Endothelial cell of umbilical vein (primary cell): ENCODE measurements around the gene CLEC4E. TPM values are rescaled to one million over a fixed set of nuclear protein-coding genes. Genes with fewer than 3 reads are reported as not detected.

Experiments used
- BruUV-seq: library from RNA; stranded (reverse); fragments of 400-500 nt; replicated peaks from 2 replicates; lab custom pipeline; 2021; lab: Mats Ljungman, UMichigan
- CTCF ChIA-PET: fragments of 300-600, 350-600 bp; sonication (Branson Sonifier 250); formaldehyde crosslinking; loops from one replicate; lab custom pipeline; 2021; ENCODE audit warnings: antibody characterized with exemption, inconsistent platforms; lab: Charles Lee
- POLR2A ChIA-PET: fragments of 300-600, 350-600 bp; sonication (Branson Sonifier 250); formaldehyde crosslinking; loops from one replicate; lab custom pipeline; 2021; ENCODE audit warnings: antibody characterized with exemption, inconsistent platforms; lab: Charles Lee
- DNase-seq: peaks from one replicate; pipeline ENCODE4 v3.0.0-alpha.2; 2011; ENCODE audit warnings: low read depth, low spot score
- FAIRE-seq: peaks from 2 replicates; lab custom pipeline; 2011; peaks lifted over from hg19 to GRCh38; lab: Jason Lieb, UNC
- H2AFZ ChIP-seq: 2 replicates; pipeline ENCODE4 v1.6.0; 2012; ENCODE audit warnings: low read depth, low read length, control low read depth, inconsistent platforms
- H3K27ac ChIP-seq: 2 replicates; pipeline ENCODE4 v1.5.1; 2011; ENCODE audit warnings: low read depth, mild to moderate bottlenecking, control low read depth, low read length, moderate library complexity; ENCODE audit not compliant: insufficient read depth
- H3K27me3 ChIP-seq, 2 experiments: 2 replicates each; pipeline versions ENCODE4 v1.6.0 to v1.6.1; 2011; ENCODE audit warnings: low read length in 2 of 2, mixed read lengths in 1 of 2; ENCODE audit not compliant: control insufficient read depth in 2 of 2, insufficient read depth in 2 of 2
- H3K36me3 ChIP-seq, 2 experiments: 2 replicates in 1 of 2; 3 replicates in 1 of 2; pipeline ENCODE4 v1.5.1; 2011; ENCODE audit warnings: low read length in 2 of 2, mild to moderate bottlenecking in 1 of 2, moderate library complexity in 1 of 2; ENCODE audit not compliant: control insufficient read depth in 2 of 2, insufficient read depth in 2 of 2; ENCODE audit errors: extremely low read depth in 1 of 2
- H3K4me1 ChIP-seq: 3 replicates; pipeline ENCODE4 v1.5.1; 2011; ENCODE audit warnings: mild to moderate bottlenecking, low read length; ENCODE audit not compliant: control insufficient read depth, insufficient read depth; ENCODE audit errors: extremely low read depth
- H3K4me2 ChIP-seq: 2 replicates; pipeline ENCODE4 v1.6.1; 2011; ENCODE audit warnings: low read length, control low read depth, mixed read lengths; ENCODE audit not compliant: insufficient read depth
- H3K4me3 ChIP-seq, 3 experiments: fragments of 200-600 bp in 1 of 3; sonication (generic), shearing (Covaris generic) in 1 of 3; replicated peaks in 1 of 3; 2 replicates each; pipeline ENCODE4 v1.5.1; 2011 to 2016; ENCODE audit warnings: control low read depth in 3 of 3, low read length in 3 of 3, mild to moderate bottlenecking in 2 of 3, inconsistent platforms in 1 of 3, low read depth in 1 of 3, moderate library complexity in 1 of 3; ENCODE audit not compliant: insufficient read depth in 1 of 3
- H3K79me2 ChIP-seq: 2 replicates; pipeline ENCODE4 v1.6.0; 2012; ENCODE audit warnings: low read length, inconsistent platforms; ENCODE audit not compliant: control insufficient read depth, insufficient read depth
- H3K9ac ChIP-seq: replicated peaks from 2 replicates; pipeline ENCODE3; 2011; ENCODE audit warnings: low read length, control low read depth; ENCODE audit not compliant: insufficient read depth; ENCODE audit errors: extremely low read depth
- H3K9me1 ChIP-seq: replicated peaks from 3 replicates; pipeline ENCODE4 v1.6.0; 2011; ENCODE audit warnings: mild to moderate bottlenecking, low read length; ENCODE audit not compliant: control insufficient read depth, insufficient read depth; ENCODE audit errors: extremely low read depth
- H3K9me3 ChIP-seq: replicated peaks from 2 replicates; pipeline ENCODE4 v1.5.1; 2012; ENCODE audit warnings: low read length, inconsistent platforms; ENCODE audit not compliant: control insufficient read depth, insufficient read depth
- H4K20me1 ChIP-seq: replicated peaks from 2 replicates; pipeline ENCODE3; 2011; ENCODE audit warnings: mild to moderate bottlenecking, low read length; ENCODE audit not compliant: control insufficient read depth, insufficient read depth; ENCODE audit errors: extremely low read depth
- CTCF ChIP-seq, 2 donors: IDR thresholded peaks; 1 replicate in 1 of 2; 2 replicates in 1 of 2; pipeline ENCODE4 v1.5.1; 2011; ENCODE audit warnings: low read length in 2 of 2, mild to moderate bottlenecking in 2 of 2, moderate library complexity in 2 of 2, control low read depth in 1 of 2, inconsistent platforms in 1 of 2, low read depth in 1 of 2; ENCODE audit not compliant: insufficient read depth in 1 of 2; ENCODE audit errors: extremely low read depth in 1 of 2
- EZH2 ChIP-seq: IDR thresholded peaks from 2 replicates; pipeline ENCODE4 v1.6.1; 2012; ENCODE audit warnings: borderline replicate concordance, low read depth, mild to moderate bottlenecking, moderate library complexity, low read length, inconsistent platforms; ENCODE audit not compliant: severe bottlenecking
- FOS ChIP-seq: IDR thresholded peaks from 2 replicates; pipeline ENCODE4 v1.6.1; 2011; ENCODE audit warnings: mild to moderate bottlenecking, low read length, moderate library complexity, borderline replicate concordance; ENCODE audit not compliant: insufficient read depth
- GATA2 ChIP-seq: IDR thresholded peaks from 2 replicates; pipeline ENCODE4 v1.7.0; 2011; ENCODE audit warnings: low read depth, mild to moderate bottlenecking, moderate library complexity, mixed read lengths, low read length; ENCODE audit not compliant: insufficient read length, insufficient read depth
- JUN ChIP-seq: IDR thresholded peaks from 2 replicates; pipeline ENCODE4 v1.6.1; 2011; ENCODE audit warnings: borderline replicate concordance, low read depth; ENCODE audit not compliant: insufficient read length, insufficient read depth
- MAX ChIP-seq: IDR thresholded peaks from 2 replicates; pipeline ENCODE4 v1.6.1; 2011; ENCODE audit not compliant: insufficient read depth, insufficient read length
- MYC ChIP-seq: IDR thresholded peaks from one replicate; pipeline ENCODE4 v1.6.1; 2011; ENCODE audit warnings: mild to moderate bottlenecking, low read depth, low read length
- POLR2A ChIP-seq: IDR thresholded peaks from 2 replicates; pipeline ENCODE4 v1.6.1; 2012; ENCODE audit warnings: low read depth, mild to moderate bottlenecking, control low read depth, low read length
- POLR2AphosphoS5 ChIP-seq: IDR thresholded peaks from 2 replicates; pipeline ENCODE4 v1.6.1; 2012; ENCODE audit warnings: low read depth, mild to moderate bottlenecking, control low read depth, low read length, moderate library complexity; ENCODE audit not compliant: insufficient read depth
- dilution Hi-C: fragments of 300-500 bp; cut with MboI; formaldehyde crosslinking; loops from one replicate; pipeline ENCODE4 v1.15.0; 2019; ENCODE audit warnings: low sequenced_read_pairs; ENCODE audit not compliant: extremely low pct_ligation_motif_present
- intact Hi-C: fragments of 100-400 bp; cut with micrococcal nuclease; formaldehyde crosslinking; loops from one replicate; pipeline ENCODE4 v1.10.0; 2022
- polyA plus RNA-seq, 4 experiments: library from polyadenylated mRNA; depleted of rRNA in 3 of 4; stranded (reverse) in 3 of 4; unstranded in 1 of 4; fragments of >200 nt; gene quantifications; 2 replicates each; pipeline versions ENCODE4 v1.2.1 to v1.2.3, GENCODE V29; 2011 to 2012; ENCODE audit warnings: missing spikeins in 1 of 4
- total RNA-seq: library from RNA; stranded (reverse); gene quantifications from 2 replicates; pipeline ENCODE4 v1.2.3, GENCODE V29; 2021

Gene CLEC4E
- total and polyA plus RNA-seq, 2 donors (not counting 3 experiments of a cell fraction or from before 2014, with no cell fraction given): not detected

- FAIRE-seq: no peak
Observed at GRCh38 chr12:8517971-8518370, 22.7 kb downstream of the CLEC4E start.

More at GRCh38 chr12:8517971-8518370, 22.7 kb downstream of the CLEC4E start:
- Histone ChIP-seq H3K27me3 (peaks cover 0 to 11% of the 10 kb centered on the region in 2 experiments), H3K4me3 (no peak overlapping the region), H3K9me1 (no peaks in the 10 kb centered on the region), H3K9ac (no peak overlapping the region), H3K4me2 (no peak overlapping the region), H3K79me2 (no peaks in the 10 kb centered on the region), H3K36me3 (no peaks in the 10 kb centered on the region), H4K20me1 (no peaks in the 10 kb centered on the region), H3K4me1 (no peaks in the 10 kb centered on the region), H2AFZ (no peak overlapping the region), H3K27ac (no peak overlapping the region), H3K9me3 (no peaks in the 10 kb centered on the region)
- dilution Hi-C loops: no loop called here
- POLR2A ChIA-PET: no interaction called here
- no TSS peak for BruUV-seq
- no peak for DNase-seq
- intact Hi-C loops: no loop called here
- CTCF ChIA-PET: interaction anchor here (0.6 to 2.6 kb wide), 2 partner anchors 9 to 26 kb away, joined by 3 to 11 read pairs; no protein-coding TSS in a partner anchor
- TF ChIP-seq JUN: no peak
- no peak for TF ChIP-seq GATA2
- no peak for TF ChIP-seq MYC
- no peak for TF ChIP-seq POLR2A
- no peak for TF ChIP-seq MAX
- no peak for TF ChIP-seq POLR2AphosphoS5
- no peak for TF ChIP-seq CTCF (IDR thresholded peaks at IDR 0.05; ENCODE audit: extremely low read depth in 1 of 2, insufficient read depth in 1 of 2, low read depth in 1 of 2, low read length in 2 of 2)
- no peak for TF ChIP-seq EZH2
- TF ChIP-seq FOS: no peak
